ENCODE data around the gene EXOG. TPM values are rescaled to one million over a fixed set of nuclear protein-coding genes. Genes with fewer than 3 reads are reported as not detected.

The EXOG gene
- total and polyA plus RNA-seq, 2 donors (not counting 3 experiments of a cell fraction or from before 2014, with no cell fraction given) = 10.8 to 21.9 TPM

GRCh38 chr3:38533285-38533976, 37.3 kb downstream of the EXOG start:
- CTCF ChIA-PET = interaction anchor here (0.8 kb wide), 1 partner anchor 12 kb away, joined by 4 read pairs; no protein-coding TSS in a partner anchor

More at GRCh38 chr3:38533285-38533976, 37.3 kb downstream of the EXOG start:
- H2AFZ ChIP-seq (ENCODE audit: low read depth, low read length) = no peak overlapping the region
- H3K36me3 ChIP-seq (ENCODE audit: control insufficient read depth in 2 of 2, extremely low read depth in 1 of 2, insufficient read depth in 2 of 2, low read length in 2 of 2) = no peaks in the 10 kb centered on the region
- BruUV-seq (replicated peaks) = no TSS peak
- H3K27ac ChIP-seq (ENCODE audit: insufficient read depth, low read depth, low read length) = no peak overlapping the region
- H3K9me3 ChIP-seq (replicated peaks; ENCODE audit: control insufficient read depth, insufficient read depth, low read length) = no peaks in the 10 kb centered on the region
- H3K4me1 ChIP-seq (ENCODE audit: control insufficient read depth, extremely low read depth, insufficient read depth, low read length) = no peaks in the 10 kb centered on the region
- H3K9ac ChIP-seq (replicated peaks; ENCODE audit: extremely low read depth, insufficient read depth, low read length) = no peak overlapping the region
- H3K79me2 ChIP-seq (ENCODE audit: control insufficient read depth, insufficient read depth, low read length) = no peaks in the 10 kb centered on the region
- no peak for DNase-seq (ENCODE audit: low read depth, low spot score)
- dilution Hi-C loops (cut with MboI; ENCODE audit: extremely low pct_ligation_motif_present, low sequenced_read_pairs) (no loop called here), intact Hi-C loops (cut with micrococcal nuclease) (no loop called here)
- no peaks in the 10 kb centered on the region for H4K20me1 ChIP-seq (replicated peaks; ENCODE audit: control insufficient read depth, extremely low read depth, insufficient read depth, low read length)
- no peaks in the 10 kb centered on the region for H3K9me1 ChIP-seq (replicated peaks; ENCODE audit: control insufficient read depth, extremely low read depth, insufficient read depth, low read length)
- TF ChIP-seq FOS (IDR thresholded peaks at IDR 0.05; ENCODE audit: borderline replicate concordance, insufficient read depth, low read length) (no peak), JUN (IDR thresholded peaks at IDR 0.05; ENCODE audit: borderline replicate concordance, insufficient read depth, insufficient read length, low read depth) (no peak), GATA2 (IDR thresholded peaks at IDR 0.05; ENCODE audit: insufficient read depth, insufficient read length, low read depth, low read length) (no peak), POLR2AphosphoS5 (IDR thresholded peaks at IDR 0.05; ENCODE audit: insufficient read depth, low read depth, low read length) (no peak), CTCF (IDR thresholded peaks at IDR 0.05; ENCODE audit: extremely low read depth in 1 of 2, insufficient read depth in 1 of 2, low read depth in 1 of 2, low read length in 2 of 2) (no peak), MYC (IDR thresholded peaks at IDR 0.05; ENCODE audit: low read depth, low read length) (no peak), EZH2 (IDR thresholded peaks at IDR 0.05; ENCODE audit: borderline replicate concordance, low read depth, low read length, severe bottlenecking) (no peak), POLR2A (IDR thresholded peaks at IDR 0.05; ENCODE audit: low read depth, low read length) (no peak)
- TF ChIP-seq, protein P1, sequence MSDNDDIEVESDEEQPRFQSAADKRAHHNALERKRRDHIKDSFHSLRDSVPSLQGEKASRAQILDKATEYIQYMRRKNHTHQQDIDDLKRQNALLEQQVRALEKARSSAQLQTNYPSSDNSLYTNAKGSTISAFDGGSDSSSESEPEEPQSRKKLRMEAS (IDR thresholded peaks at IDR 0.05; ENCODE audit: insufficient read depth, insufficient read length) = no peak
- H3K4me3 ChIP-seq (replicated peaks in 1 of 3; ENCODE audit: insufficient read depth in 1 of 3, low read depth in 1 of 3, low read length in 3 of 3) = no peak overlapping the region
- H3K27me3 ChIP-seq (ENCODE audit: control insufficient read depth in 2 of 2, insufficient read depth in 2 of 2, low read length in 2 of 2) = no peaks in the 10 kb centered on the region
- FAIRE-seq = no peak
- no peak overlapping the region for H3K4me2 ChIP-seq (ENCODE audit: insufficient read depth, low read length)
- POLR2A ChIA-PET = no interaction called here
